Stimulated activated naive B cell treated with anti-CD40 and anti-IgM and Interleukin-4, amounts not matched to agents 10 μg/mL and 1 μg/mL and 100 μg/mL, for 72 hours (primary cell): ENCODE measurements around the gene ZDHHC17.

Experiments used
- ATAC-seq, 2 donors: fragments of 150-1000 bp; cut with Tn5 transposase; replicated peaks; 2 replicates each; pipeline ENCODE4 v1.10.0; 2021; ENCODE audit warnings: moderate library complexity in 1 of 2
- DNase-seq: peaks from one replicate; pipeline ENCODE4 v3.0.0; 2021
- H3K27ac Mint-ChIP-seq: one replicate; pipeline ENCODE4 v1.8.0; 2022; ENCODE audit warnings: mild to moderate bottlenecking, mixed read lengths
- H3K27me3 Mint-ChIP-seq, 2 donors: one replicate each; pipeline ENCODE4 v1.8.0; 2022; ENCODE audit warnings: mixed read lengths in 2 of 2
- H3K36me3 Mint-ChIP-seq, 2 donors: one replicate each; pipeline ENCODE4 v1.8.0; 2022; ENCODE audit warnings: mixed read lengths in 2 of 2, mild to moderate bottlenecking in 1 of 2
- H3K4me1 Mint-ChIP-seq, 2 donors: one replicate each; pipeline ENCODE4 v1.8.0; 2022; ENCODE audit warnings: mixed read lengths in 2 of 2, mild to moderate bottlenecking in 1 of 2
- H3K4me3 Mint-ChIP-seq, 2 donors: one replicate each; pipeline ENCODE4 v1.8.0; 2022; ENCODE audit warnings: mild to moderate bottlenecking in 2 of 2, mixed read lengths in 2 of 2, moderate library complexity in 1 of 2
- H3K9me3 Mint-ChIP-seq, 2 donors: one replicate each; pipeline ENCODE4 v1.8.0; 2022; ENCODE audit warnings: mixed read lengths in 2 of 2, mild to moderate bottlenecking in 1 of 2

The ZDHHC17 gene

DNA sequence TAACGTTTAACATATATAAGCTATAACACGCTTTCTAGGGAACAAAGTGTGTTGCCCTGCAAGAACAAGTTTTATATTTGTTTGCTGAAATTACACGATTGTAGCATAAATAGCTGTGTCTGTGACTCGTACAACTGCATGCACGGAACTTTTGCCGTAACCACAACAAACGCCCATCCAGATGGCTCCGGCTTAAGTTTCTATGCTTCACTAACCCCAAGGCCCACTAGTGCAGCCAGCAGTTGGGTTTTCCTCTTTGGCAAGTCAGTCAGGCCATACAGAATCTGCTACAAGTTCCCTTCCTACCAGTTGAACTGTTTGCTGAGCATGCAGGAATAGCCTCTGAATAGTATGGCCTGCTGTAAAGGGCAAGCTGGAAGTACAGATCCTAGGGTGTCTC is 102.8 kb downstream of the ZDHHC17 start:
- peak overlapping the region; percentile 14 for H3K27ac Mint-ChIP-seq
- no peak overlapping the region for H3K4me3 Mint-ChIP-seq
- DNase-seq, result no peak
- H3K9me3 Mint-ChIP-seq, result no peaks in the 10 kb centered on the region
- peak; percentile 44 to 63 for ATAC-seq
- H3K27me3 Mint-ChIP-seq, result peaks cover 0 to 10% of the 10 kb centered on the region in 2 donors
- H3K4me1 Mint-ChIP-seq, result peaks cover 5 to 11% of the 10 kb centered on the region in 2 donors
- no peaks in the 10 kb centered on the region for H3K36me3 Mint-ChIP-seq

- DNase-seq, result no peak
- Mint-ChIP-seq H3K4me3 (no peak overlapping the region), H3K9me3 (no peaks in the 10 kb centered on the region), H3K27ac (no peak overlapping the region), H3K27me3 (peaks cover 4 to 8% of the 10 kb centered on the region in 2 donors), H3K4me1 (peaks cover 3 to 4% of the 10 kb centered on the region in 2 donors), H3K36me3 (no peaks in the 10 kb centered on the region)
- no peak for ATAC-seq
These were observed 107.2 kb downstream of the ZDHHC17 start for GRCh38 chr12:76871082-76871481.

DNA sequence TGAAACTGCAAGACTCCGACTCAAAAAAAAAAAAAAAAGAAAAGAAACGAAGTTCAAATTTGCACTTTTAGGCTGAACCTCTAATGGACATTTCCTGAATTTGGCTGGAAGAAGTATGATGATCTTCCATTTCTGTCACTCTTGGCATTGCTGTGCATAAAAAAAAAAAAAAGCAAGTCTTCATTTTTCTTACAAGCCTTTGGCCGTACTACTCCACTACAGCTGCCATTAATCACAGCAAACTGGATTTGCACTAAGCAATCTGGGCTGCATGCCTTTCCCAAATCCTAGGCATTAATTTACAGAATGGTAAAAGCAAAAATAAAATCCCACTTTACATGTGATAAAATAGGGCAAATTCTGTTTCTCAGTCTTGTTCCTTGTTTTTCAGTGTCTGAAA is 107.8 kb downstream of the ZDHHC17 start:
- H3K4me1 Mint-ChIP-seq, result no peaks in the 10 kb centered on the region
- no peaks in the 10 kb centered on the region for H3K36me3 Mint-ChIP-seq
- peaks cover 5 to 9% of the 10 kb centered on the region in 2 donors for H3K27me3 Mint-ChIP-seq
- no peak for ATAC-seq
- no peaks in the 10 kb centered on the region for H3K9me3 Mint-ChIP-seq
- no peak overlapping the region for H3K4me3 Mint-ChIP-seq
- no peak for DNase-seq
- H3K27ac Mint-ChIP-seq, result no peak overlapping the region

DNA sequence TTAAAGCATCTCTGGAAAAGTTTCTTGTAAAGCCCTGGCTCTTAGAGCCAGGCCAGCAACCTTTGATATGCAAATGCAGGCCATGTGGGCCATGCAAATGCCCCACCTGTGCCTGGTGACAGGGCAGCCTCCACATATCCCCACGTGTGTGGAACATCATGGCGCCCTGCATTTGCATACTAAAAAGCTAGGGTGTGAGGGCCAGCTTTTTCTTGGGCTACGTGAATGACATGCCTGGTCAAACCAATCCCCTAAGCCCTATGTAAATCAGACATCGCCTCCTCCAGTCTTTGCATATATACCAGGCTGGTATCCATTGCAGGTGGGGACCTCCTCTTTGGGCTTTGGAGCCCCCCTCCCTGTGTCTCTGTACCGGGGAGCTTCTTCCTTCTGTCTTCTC is 108.5 kb downstream of the ZDHHC17 start:
- no peaks in the 10 kb centered on the region for H3K36me3 Mint-ChIP-seq
- DNase-seq (no peak), ATAC-seq (no peak)
- no peaks in the 10 kb centered on the region for H3K9me3 Mint-ChIP-seq
- H3K4me1 Mint-ChIP-seq, result no peaks in the 10 kb centered on the region
- no peak overlapping the region for H3K27ac Mint-ChIP-seq
- H3K27me3 Mint-ChIP-seq, result peaks cover 12 to 16% of the 10 kb centered on the region in 2 donors
- no peak overlapping the region for H3K4me3 Mint-ChIP-seq

- DNase-seq (no peak), ATAC-seq (no peak)
- H3K27ac Mint-ChIP-seq, result no peak overlapping the region
- H3K4me1 Mint-ChIP-seq, result peaks cover 3 to 6% of the 10 kb centered on the region in 2 donors
- H3K9me3 Mint-ChIP-seq, result no peaks in the 10 kb centered on the region
- H3K36me3 Mint-ChIP-seq, result peaks cover 0 to 2% of the 10 kb centered on the region in 2 donors
- H3K4me3 Mint-ChIP-seq, result no peak overlapping the region
- peaks cover 23 to 25% of the 10 kb centered on the region in 2 donors for H3K27me3 Mint-ChIP-seq
These were observed 110.1 kb downstream of the ZDHHC17 start for GRCh38 chr12:76874027-76874426.

DNA sequence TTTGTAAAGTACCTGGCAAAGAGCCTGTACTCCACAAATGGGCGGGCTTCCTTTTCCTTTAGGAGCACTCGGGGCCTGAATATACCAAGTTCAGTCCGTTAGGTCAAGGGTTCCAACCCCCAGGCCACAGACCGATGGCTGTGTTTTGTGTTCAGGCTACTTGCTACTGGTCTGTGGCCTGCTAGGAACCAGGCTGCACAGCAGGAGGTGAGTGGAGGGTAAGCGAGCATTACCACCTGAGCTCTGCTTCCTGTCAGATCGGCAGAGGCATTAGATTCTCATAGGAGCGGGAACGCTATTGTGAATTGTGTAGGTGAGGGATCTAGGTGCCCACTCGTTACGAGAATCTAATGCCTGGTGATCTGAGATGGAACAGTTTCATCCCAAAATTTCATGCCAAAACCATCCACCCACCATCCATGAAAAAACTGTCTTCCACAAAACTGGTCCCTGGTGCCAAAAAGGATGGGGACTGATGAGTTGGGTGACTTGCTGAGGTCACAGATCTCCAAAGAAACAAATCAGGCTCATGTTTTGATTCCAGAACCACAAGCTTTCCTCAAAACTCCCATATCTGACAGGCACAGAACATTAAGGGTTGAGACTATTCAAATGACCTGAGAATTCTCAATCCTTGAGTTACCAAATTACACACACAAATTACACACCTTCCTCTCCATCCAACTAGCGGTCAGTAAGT is 110.7 kb downstream of the ZDHHC17 start:
- Mint-ChIP-seq H3K4me3 (no peak overlapping the region), H3K27ac (no peak overlapping the region), H3K4me1 (peaks cover 6 to 11% of the 10 kb centered on the region in 2 donors), H3K36me3 (peaks cover 0 to 2% of the 10 kb centered on the region in 2 donors), H3K9me3 (no peaks in the 10 kb centered on the region), H3K27me3 (peaks cover 29% of the 10 kb centered on the region in 2 donors)
- no peak for DNase-seq
- no peak for ATAC-seq

- Mint-ChIP-seq H3K4me3 (no peak overlapping the region), H3K4me1 (peaks cover 6 to 11% of the 10 kb centered on the region in 2 donors), H3K9me3 (no peaks in the 10 kb centered on the region), H3K27me3 (peaks cover 33 to 36% of the 10 kb centered on the region in 2 donors), H3K36me3 (peaks cover 0 to 2% of the 10 kb centered on the region in 2 donors), H3K27ac (no peak overlapping the region)
- DNase-seq (no peak), ATAC-seq (no peak)
These were observed 112.8 kb downstream of the ZDHHC17 start for GRCh38 chr12:76876696-76877229.

DNA sequence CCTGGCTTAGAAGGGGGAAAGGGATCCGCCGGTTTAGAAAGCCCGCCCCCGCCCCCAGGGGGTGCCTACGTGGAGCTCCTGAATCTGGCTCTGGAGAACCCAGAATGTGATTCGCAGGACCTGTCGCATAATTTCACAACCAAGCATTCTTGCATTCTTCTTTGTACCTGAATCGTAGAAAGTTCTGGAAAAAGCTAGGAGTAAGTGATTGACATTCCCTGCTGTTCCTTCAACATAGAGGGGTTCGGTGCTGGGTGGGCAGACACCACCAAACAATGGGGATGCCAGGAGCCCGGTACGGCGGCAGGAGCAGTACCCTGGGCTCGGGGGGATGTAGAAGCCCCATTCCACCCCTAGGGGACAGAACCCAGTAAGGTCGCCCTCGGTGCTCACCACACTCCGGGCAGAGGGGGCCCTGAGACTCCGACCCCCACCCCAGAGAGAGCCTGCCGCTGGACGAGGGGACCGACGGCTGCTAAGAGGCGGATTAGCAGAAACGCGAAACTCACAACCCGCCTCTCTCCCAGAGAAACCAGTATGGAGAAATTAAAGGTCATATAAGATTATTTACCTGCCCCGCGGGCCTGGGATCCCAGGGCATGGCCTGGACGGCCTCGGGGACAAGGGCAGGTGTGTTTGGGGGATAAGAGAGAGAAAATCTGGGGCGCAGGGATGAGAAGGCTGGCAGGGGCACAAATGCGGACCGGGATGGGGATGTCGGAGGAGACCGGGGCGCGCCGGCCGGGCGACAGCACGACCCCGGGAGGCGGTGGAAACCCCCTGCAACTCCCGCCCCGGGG is 114.4 kb downstream of the ZDHHC17 start:
- H3K4me1 Mint-ChIP-seq, result peaks cover 6 to 11% of the 10 kb centered on the region in 2 donors
- no peaks in the 10 kb centered on the region for H3K9me3 Mint-ChIP-seq
- peak overlapping the region; percentile 91 for H3K27ac Mint-ChIP-seq
- H3K4me3 Mint-ChIP-seq, result peak overlapping the region; percentile 92 to 97
- peaks cover 32 to 33% of the 10 kb centered on the region in 2 donors for H3K27me3 Mint-ChIP-seq
- peaks cover 0 to 2% of the 10 kb centered on the region in 2 donors for H3K36me3 Mint-ChIP-seq
- ATAC-seq (peak; percentile 55 to 64), DNase-seq (no peak)

- Mint-ChIP-seq H3K4me1 (peaks cover 6 to 11% of the 10 kb centered on the region in 2 donors), H3K27ac (peak within 1 kb of the TSS; percentile 91), H3K36me3 (peaks cover 0 to 2% of the 10 kb centered on the region in 2 donors), H3K4me3 (peak within 1 kb of the TSS; percentile 92 to 97), H3K9me3 (no peaks in the 10 kb centered on the region), H3K27me3 (peaks cover 32 to 33% of the 10 kb centered on the region in 2 donors)
- DNase-seq, result peak; percentile 49
- peak; percentile 88 for ATAC-seq
These were observed 115.2 kb downstream of the ZDHHC17 start, which contains the start of gene CSRP2 for GRCh38 chr12:76878899-76879709. CSRP2 (minus strand) TSS chr12:76879019; CDS start chr12:76866260, 12,759 bp downstream.

GRCh38 chr12:76879710-76880518 is 116.0 kb downstream of the ZDHHC17 start:
- DNase-seq, result no peak
- ATAC-seq, result peak in 1 of 2 donors; percentile 43
- Mint-ChIP-seq H3K36me3 (peaks cover 0 to 2% of the 10 kb centered on the region in 2 donors), H3K27me3 (peaks cover 32 to 33% of the 10 kb centered on the region in 2 donors), H3K4me1 (peaks cover 6 to 11% of the 10 kb centered on the region in 2 donors), H3K27ac (no peak overlapping the region), H3K9me3 (no peaks in the 10 kb centered on the region), H3K4me3 (peak overlapping the region; percentile 81 to 97)

DNA sequence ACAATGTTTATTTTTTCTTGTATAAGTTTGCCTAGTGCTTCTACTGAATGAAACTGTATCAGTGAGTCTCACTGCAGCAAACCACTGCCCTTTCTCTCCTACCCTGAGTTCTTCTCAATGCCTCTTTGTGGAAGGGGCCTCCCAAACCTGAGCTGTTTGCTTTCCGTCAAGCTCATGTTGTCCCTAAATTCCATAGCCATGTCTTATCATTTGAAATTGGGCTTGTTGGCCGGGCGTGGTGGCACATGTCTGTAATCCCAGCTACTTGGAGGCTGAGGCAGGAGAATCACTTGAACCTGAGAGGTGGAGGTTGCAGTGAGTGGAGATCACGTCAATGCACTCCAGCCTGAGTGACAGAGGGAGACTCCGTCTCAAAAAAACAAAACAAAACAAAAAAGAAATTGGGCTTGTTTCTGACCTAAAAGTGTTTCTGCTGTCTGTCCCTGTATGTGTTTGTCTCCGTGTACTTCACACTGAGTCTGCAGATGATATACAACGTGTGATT is 116.7 kb downstream of the ZDHHC17 start:
- Mint-ChIP-seq H3K4me3 (no peak overlapping the region), H3K27me3 (peaks cover 28 to 33% of the 10 kb centered on the region in 2 donors), H3K27ac (no peak overlapping the region), H3K9me3 (no peaks in the 10 kb centered on the region), H3K36me3 (peaks cover 0 to 2% of the 10 kb centered on the region in 2 donors), H3K4me1 (peaks cover 6 to 11% of the 10 kb centered on the region in 2 donors)
- ATAC-seq (no peak), DNase-seq (no peak)

GRCh38 chr12:76881142-76881541 is 117.2 kb downstream of the ZDHHC17 start:
- no peak overlapping the region for H3K4me3 Mint-ChIP-seq

GRCh38 chr12:76882367-76882766 is 118.5 kb downstream of the ZDHHC17 start:
- peaks cover 0 to 2% of the 10 kb centered on the region in 2 donors for H3K36me3 Mint-ChIP-seq
- H3K4me1 Mint-ChIP-seq, result peaks cover 6 to 11% of the 10 kb centered on the region in 2 donors
- no peaks in the 10 kb centered on the region for H3K9me3 Mint-ChIP-seq
- no peak for ATAC-seq
- peaks cover 25 to 27% of the 10 kb centered on the region in 2 donors for H3K27me3 Mint-ChIP-seq
- DNase-seq, result no peak
- H3K4me3 Mint-ChIP-seq, result no peak overlapping the region
- no peak overlapping the region for H3K27ac Mint-ChIP-seq

More at GRCh38 chr12:76881142-76881541, 117.2 kb downstream of the ZDHHC17 start:
- Mint-ChIP-seq H3K27me3 (peaks cover 28 to 33% of the 10 kb centered on the region in 2 donors), H3K36me3 (peaks cover 0 to 2% of the 10 kb centered on the region in 2 donors), H3K27ac (no peak overlapping the region), H3K4me1 (peaks cover 6 to 11% of the 10 kb centered on the region in 2 donors), H3K9me3 (no peaks in the 10 kb centered on the region)
- ATAC-seq, result no peak
- no peak for DNase-seq
